ENCODE results near the gene MYO7A.

MYO7A gene

GRCh38 chr11:77154381-77155081 is 26.5 kb downstream of the MYO7A start:
- in situ Hi-C loops (cut with MboI; ENCODE audit: low pct_unique_long_range_greater_than_20kb, low sequenced_read_pairs, unreplicated experiment) = no loop called here
- no peak for DNase-seq (ENCODE audit: low spot score)
- TF ChIP-seq CTCF (IDR thresholded peaks at IDR 0.05; ENCODE audit: extremely low read depth, insufficient read depth, missing control alignments) = no peak

GRCh38 chr11:77155082-77155475 is 27.0 kb downstream of the MYO7A start:
- in situ Hi-C loops (cut with MboI; ENCODE audit: low pct_unique_long_range_greater_than_20kb, low sequenced_read_pairs, unreplicated experiment) = no loop called here
- no peak for TF ChIP-seq CTCF (IDR thresholded peaks at IDR 0.05; ENCODE audit: extremely low read depth, insufficient read depth, missing control alignments)

GRCh38 chr11:77155556-77156130 is 27.6 kb downstream of the MYO7A start:
- DNase-seq (ENCODE audit: low spot score) = no peak
- no peak for TF ChIP-seq CTCF (IDR thresholded peaks at IDR 0.05; ENCODE audit: extremely low read depth, insufficient read depth, missing control alignments)
- in situ Hi-C loops (cut with MboI; ENCODE audit: low pct_unique_long_range_greater_than_20kb, low sequenced_read_pairs, unreplicated experiment) = no loop called here

More at GRCh38 chr11:77155082-77155475, 27.0 kb downstream of the MYO7A start:
- no peak for DNase-seq (ENCODE audit: low spot score)

- no peak for DNase-seq (ENCODE audit: low spot score)
- in situ Hi-C loops (cut with MboI; ENCODE audit: low pct_unique_long_range_greater_than_20kb, low sequenced_read_pairs, unreplicated experiment) = no loop called here
Observed at GRCh38 chr11:77156396-77157195, 28.6 kb downstream of the MYO7A start.

GRCh38 chr11:77158041-77158695 is 30.1 kb downstream of the MYO7A start:
- no peak for TF ChIP-seq CTCF (IDR thresholded peaks at IDR 0.05; ENCODE audit: extremely low read depth, insufficient read depth, missing control alignments)

More at GRCh38 chr11:77156396-77157195, 28.6 kb downstream of the MYO7A start:
- TF ChIP-seq CTCF (IDR thresholded peaks at IDR 0.05; ENCODE audit: extremely low read depth, insufficient read depth, missing control alignments) = no peak

GRCh38 chr11:77159219-77159936 is 31.3 kb downstream of the MYO7A start:
- no peak for DNase-seq (ENCODE audit: low spot score)
- no peak for TF ChIP-seq CTCF (IDR thresholded peaks at IDR 0.05; ENCODE audit: extremely low read depth, insufficient read depth, missing control alignments)
- in situ Hi-C loops (cut with MboI; ENCODE audit: low pct_unique_long_range_greater_than_20kb, low sequenced_read_pairs, unreplicated experiment) = no loop called here

More at GRCh38 chr11:77158041-77158695, 30.1 kb downstream of the MYO7A start:
- no peak for DNase-seq (ENCODE audit: low spot score)
- in situ Hi-C loops (cut with MboI; ENCODE audit: low pct_unique_long_range_greater_than_20kb, low sequenced_read_pairs, unreplicated experiment) = no loop called here
